ENCODE measurements around the gene HNRNPUL1.

Gene HNRNPUL1

DNA sequence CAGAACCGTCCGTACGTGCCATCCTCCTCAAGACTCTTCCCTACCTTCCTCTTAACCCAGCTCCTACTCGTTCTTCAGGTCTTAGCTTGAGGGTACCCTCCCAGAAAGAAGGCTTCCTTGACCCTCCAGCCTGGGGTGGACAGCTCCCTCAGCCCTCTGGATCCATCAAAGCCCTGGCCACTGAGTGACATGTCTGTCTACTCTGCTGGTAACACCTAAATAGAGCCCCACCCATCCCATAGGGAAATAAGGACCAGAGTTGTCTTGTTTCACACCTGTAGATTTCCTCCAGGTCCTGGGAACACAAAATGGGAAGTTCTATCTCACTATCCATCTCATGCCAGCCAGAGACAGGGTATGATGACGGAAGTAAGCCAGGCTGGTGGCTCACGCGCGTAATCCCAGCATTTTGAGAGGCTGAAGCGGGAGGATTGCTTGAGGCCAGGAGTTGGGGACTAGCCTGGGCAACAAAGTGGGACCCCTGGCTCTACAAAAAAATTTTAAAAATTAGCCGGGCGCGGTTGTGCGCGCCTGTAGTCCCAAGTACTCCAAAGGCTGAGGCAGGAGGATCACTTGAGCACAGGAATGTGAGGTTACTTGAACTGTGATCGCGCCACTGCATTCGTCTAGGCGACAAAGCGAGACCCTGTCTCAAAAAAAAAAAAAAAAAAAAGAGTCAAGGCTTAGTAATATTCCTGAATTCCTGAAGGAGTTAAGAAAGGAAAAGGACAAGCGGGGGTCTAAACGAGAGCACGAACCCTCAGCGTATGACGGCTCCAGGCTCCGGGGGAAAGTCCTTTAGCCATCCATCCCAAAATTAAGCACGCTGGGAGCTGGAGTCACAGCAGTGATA lies 45.2 kb downstream of the HNRNPUL1 start:
- DNase-seq = no peak

DNA sequence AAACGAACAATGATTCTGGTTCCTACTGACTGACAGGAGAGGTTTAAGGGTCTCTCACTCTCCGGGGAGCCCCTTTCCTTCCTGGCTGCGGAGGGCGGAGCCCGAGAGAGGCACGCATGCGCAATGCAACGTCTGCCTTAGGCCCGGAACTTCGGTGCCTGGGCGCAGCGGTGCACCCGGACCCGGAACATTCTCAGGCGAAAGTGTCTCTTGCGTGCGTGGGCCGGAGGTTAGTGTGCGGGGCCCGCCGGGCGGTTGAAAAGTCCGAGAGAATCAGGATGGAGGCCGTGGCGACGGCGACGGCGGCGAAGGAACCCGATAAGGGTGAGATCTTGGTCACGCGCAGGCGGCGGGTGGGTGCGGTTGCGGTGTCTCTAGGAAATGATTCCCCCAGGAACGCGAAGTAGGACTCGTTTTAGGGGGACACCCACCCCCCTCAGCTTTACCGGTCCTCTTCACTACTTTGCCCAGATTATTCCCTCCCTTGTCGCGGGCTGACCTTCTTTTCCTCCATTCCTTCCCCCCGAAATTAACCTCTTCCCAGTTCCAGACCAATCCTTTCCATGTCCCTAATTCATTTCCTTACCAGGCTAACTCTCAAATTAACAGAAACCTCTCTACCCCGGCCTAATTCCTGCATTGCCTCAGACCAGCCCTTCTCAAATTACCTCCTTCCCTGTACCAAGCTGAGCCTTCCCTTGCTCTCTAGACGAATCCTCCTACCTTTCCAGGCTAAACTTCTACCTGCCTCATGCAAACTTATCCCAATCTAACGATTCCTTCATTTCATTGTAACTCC lies 46.1 kb downstream of the HNRNPUL1 start, which contains the start of gene CCDC97:
CCDC97 (plus strand) TSS at position 140 of the 799 bp plus-strand sequence; CDS start at position 279, 139 bp downstream.
- DNase-seq = peak; percentile 93

DNA sequence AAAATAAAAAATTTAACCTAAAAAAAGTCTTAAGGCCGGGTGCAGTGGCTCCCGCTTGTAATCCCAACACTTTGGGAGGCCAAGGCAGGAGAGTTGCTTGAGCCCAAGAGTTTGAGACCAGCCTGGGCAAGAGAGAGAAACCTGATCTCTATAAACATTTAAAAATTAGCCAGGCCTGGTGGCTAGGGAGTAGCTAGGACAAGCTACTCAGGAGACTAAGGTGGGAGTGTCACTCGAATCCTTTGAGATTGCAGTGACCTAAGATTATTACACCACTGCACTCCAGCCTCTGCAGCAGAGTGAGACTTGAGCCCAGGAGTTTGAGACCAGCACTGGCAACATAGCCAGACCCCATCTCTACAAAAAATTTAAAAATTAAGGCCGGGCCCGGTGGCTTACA lies 46.9 kb downstream of the HNRNPUL1 start:
- DNase-seq = no peak

DNA sequence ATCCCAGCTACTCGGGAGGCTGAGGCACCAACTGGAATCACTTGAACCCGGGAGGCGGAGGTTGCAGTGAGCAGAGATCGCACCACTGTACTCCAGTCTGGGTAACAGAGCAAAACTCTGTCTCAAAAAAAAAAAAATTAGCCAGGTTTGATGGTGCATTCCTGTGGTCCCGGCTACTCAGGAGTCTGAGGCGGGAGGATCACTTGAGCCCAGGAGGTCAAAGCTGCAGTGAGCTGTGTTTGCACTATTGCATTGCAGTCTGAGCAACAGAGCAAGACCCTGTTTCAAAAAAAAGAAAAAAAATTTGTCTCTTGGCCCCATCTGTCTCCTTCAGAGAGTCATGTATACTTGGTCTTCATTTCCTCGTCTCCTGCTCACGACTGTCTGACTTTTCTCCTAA lies 47.4 kb downstream of the HNRNPUL1 start:
- DNase-seq = no peak

DNA sequence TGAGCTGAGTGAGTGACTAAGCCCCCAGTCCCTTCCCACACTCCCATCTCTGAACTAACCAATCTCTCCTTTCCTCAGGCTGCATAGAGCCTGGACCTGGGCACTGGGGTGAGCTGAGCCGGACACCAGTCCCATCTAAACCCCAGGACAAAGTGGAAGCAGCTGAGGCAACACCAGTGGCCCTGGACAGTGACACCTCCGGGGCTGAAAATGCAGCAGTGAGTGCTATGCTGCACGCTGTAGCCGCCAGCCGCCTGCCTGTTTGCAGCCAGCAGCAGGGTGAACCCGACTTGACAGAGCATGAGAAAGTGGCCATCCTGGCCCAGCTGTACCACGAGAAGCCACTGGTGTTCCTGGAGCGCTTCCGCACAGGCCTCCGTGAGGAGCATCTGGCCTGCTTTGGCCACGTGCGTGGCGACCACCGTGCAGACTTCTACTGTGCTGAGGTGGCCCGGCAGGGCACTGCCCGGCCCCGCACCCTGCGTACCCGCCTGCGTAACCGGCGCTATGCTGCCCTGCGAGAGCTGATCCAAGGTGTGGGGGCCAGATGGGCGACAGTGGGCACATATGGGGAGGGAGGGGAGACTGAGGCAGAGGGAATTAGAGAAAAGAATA lies 52.2 kb downstream of the HNRNPUL1 start:
- DNase-seq = no peak

DNA sequence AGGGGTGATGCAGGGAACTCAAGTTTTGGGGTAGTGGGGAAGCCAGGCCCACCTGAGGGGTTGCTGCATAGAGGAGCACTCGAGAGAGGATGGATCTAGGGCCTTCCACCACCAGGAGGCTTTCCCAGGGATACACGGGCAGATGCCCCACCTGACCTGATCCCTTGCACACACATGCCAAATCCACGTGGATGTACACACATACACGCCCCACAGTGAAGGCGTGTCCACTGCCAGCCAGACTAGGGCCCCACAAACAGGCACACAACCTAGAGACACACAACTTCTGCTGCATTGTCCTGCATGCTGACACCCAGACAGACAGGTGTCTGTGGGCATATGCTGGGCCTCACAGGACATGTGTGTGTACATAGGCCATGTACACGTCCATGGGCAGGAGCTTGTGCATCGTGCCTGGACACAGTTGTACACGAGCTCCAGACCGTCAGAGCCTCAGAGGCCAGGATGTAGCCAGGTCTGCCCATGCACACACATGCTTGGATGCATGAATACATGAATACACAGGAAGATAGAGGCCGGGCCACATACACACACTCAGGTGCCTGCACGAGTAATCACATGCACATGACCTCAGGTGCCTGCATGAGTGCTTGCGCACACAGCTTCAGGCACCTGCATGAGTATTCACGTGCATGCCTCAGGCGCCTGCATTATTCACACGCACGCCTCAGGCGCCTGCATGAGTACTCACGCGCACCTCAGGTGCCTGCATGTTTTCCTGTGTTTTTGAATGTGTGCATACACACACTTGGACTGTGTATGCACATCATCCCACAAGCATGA lies 54.7 kb downstream of the HNRNPUL1 start:
- DNase-seq = no peak

DNA sequence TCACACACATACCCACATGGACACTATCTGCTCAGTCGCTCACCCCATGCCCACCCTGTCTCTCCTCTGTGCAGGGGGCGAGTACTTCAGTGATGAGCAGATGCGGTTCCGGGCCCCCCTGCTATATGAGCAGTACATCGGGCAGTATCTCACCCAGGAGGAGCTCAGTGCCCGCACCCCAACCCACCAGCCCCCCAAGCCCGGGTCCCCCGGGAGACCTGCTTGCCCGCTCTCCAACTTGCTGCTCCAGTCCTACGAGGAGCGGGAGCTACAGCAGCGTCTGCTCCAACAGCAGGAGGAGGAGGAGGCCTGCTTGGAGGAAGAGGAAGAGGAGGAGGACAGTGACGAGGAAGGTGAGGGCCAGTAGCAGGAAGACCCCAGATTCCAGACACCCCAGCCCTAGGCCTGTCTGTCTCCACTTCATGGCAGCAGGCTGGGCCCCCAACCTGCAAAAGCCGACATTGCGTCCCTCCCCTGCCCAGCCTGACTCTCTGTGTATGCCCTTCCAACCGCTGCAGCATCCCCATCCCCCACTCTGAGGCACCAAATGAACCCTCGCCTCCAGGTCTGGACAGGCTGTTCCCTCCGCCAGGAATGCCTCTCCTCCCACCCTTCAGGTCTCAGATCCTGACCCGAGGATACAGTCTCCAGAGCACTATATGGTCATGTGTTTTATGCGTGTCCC lies 55.5 kb downstream of the HNRNPUL1 start:
- no peak for DNase-seq

DNA sequence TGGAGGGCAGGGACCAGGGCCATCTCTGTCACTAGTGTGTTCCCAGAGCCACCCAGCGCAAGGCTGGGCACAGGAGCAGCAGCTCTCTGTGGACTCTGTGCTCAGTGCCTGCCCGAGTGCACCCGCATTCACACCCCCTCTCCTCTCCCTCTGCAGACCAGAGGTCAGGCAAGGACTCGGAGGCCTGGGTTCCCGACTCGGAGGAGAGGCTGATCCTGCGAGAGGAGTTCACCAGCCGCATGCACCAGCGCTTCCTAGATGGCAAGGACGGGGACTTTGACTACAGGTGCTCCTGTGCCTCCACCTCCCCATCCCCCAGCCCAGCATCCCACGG lies 56.0 kb downstream of the HNRNPUL1 start:
- no peak for DNase-seq

DNA sequence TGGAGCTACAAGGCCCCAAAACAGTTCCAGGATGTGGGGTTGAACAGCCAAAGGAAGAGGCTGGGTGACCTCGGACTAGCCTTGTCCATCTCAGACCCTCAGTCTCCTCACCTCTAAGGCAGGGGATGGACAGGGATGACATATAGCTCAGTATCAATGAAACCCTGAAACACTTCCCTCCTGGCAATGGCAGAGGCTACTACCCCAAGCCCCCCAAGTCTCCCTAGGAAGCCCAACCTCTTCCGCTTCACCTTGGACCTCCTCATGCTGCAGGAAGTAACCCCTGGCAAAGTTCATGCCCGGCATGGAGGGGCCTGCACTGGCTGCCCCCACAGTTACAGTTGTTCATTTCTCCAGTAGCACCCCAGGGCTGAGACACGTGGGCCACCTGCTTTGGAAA lies 56.4 kb downstream of the HNRNPUL1 start:
- no peak for DNase-seq

DNA sequence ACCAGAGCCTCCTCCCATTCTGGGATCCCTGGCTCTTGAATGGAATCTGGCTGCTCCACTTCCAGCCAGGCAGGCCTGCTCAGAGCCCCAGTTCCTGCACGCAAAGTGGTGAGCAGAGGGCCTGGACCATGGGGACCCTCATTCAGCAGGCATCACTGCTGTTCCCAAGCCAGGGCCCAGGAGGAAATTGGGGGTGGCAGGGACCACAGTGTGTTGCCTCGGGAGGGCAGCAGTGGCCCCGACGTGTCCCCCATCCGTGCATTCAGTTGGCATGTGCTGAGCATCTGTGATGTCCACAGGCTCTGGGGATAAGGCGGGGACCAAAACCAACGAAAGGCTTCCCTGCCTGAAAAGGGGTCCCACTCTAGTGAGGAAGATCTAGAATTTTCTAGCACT lies 57.0 kb downstream of the HNRNPUL1 start:
- DNase-seq = no peak

DNA sequence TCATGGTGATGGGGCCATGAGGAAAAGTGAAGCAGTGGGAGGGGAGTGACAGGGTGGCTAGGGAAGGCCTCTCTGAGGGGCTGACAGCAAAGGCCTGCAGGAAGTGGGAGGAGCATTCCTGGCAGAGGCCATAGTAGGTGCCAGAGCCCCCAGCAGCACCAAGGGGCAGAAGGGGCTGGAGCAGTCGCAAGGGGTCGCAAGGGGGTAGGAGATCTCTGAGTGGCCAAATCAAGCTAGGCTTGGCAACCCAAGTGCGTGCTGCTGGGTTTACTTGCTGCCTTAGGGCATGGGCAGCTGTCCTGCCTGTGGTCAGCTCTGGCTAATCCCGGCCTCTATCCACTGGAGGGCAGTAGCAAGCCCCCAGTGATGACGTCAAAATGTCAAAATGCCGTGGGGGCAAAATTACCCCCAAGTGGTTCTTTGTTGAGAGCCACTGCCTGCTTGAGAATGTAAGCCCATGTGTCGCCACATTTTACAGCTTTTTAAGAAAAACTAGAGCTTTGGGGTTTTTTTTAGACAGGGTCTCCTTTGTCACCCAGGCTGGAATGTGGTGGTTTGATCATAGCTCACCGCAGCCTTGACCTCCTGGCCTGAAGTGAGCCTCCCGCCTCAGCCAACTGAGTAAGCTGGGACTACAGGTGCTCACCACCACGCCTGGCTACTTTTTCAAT lies 57.6 kb downstream of the HNRNPUL1 start:
- DNase-seq = no peak

DNA sequence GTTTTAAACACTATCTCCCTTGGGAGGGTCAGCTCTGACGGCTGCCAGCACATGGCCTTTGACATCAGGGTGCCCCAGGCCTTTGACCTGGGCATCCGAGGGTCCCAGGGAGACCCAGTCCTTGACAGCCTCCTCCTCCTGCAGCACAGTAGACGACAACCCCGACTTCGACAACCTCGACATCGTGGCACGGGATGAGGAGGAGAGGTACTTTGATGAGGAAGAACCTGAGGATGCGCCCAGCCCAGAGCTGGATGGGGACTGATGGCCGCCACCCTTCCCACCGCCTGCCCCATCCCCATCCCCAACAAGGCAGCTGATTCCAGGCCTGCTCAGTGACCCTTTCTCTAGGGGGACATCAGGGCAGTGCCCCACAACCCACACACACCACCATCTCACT lies 58.3 kb downstream of the HNRNPUL1 start:
- no peak for DNase-seq

DNA sequence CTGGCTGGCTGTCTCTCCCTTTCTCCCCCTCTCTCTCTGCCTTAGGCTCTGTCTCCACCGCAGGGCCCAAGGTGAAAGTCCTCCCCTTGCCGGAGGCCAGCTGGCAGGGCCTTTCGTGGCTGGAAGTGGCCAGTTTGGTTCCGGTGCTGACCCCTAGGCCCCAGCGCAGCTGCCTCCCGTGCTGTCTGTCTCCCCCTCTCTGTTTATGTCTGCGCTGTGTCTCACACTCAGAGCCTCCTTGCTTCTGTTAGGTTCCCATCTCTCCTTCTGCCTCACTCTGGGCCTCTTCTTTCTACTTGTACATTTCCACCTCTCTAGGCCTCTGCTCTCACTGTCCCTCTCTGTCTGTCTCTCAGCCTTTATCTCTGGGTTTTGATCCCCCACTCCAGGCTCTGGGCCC lies 58.9 kb downstream of the HNRNPUL1 start:
- no peak for DNase-seq

DNA sequence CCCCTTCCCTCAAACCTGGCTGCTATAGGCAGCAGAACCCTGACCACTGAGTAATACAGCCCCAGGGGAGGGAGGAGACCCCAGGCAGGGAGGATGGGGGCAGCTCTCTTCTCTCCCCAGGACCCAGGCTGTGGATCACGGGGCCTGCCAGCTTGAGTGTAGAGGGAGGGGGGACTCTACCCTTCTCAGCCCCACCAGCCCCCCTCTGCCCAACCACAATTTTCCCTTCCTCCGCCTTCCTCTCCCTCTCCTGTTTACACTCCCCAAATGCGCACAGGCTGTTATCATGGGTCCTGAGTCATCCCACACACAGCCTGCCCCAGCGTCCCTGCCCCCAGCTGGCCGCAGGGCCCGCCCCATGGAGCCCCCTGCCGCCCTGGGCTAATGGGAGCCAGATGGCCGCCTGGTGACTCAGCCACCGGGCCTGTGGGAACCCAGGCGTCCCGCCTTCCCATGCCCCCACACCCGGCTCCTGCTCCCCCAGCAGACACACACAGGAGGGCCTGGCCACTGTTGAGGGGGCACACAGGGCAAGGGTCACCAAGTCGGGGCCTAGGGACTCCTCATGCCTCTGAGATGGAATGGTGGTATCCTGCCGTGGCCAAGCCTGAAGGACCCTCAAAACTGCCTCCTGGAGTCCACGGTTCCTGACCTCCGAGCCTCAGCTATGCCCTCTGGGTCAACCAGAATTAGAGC lies 59.4 kb downstream of the HNRNPUL1 start:
- DNase-seq = no peak

DNA sequence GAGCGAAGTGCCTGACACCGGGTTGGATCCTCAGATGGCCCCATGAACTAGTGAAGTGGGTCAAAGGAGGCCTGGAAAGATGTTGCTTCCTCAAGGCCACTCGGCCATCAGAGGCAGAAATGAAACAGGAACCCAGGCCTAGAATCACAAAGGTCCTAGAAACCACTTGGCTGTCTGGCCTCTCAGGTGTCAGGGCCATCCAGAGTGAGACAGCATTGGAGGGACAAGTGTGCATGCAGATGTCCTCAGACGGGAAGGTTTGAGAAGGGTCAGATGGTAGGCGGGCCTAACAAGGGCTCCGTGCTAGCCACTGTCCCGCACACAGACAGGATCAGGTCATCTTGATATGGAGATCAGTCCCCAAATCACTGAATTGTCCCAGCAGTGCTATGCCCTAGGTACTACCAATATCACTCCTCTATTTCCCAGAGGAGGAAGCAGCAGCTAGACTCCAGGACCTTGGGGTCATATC lies 60.1 kb downstream of the HNRNPUL1 start:
- DNase-seq = no peak

DNA sequence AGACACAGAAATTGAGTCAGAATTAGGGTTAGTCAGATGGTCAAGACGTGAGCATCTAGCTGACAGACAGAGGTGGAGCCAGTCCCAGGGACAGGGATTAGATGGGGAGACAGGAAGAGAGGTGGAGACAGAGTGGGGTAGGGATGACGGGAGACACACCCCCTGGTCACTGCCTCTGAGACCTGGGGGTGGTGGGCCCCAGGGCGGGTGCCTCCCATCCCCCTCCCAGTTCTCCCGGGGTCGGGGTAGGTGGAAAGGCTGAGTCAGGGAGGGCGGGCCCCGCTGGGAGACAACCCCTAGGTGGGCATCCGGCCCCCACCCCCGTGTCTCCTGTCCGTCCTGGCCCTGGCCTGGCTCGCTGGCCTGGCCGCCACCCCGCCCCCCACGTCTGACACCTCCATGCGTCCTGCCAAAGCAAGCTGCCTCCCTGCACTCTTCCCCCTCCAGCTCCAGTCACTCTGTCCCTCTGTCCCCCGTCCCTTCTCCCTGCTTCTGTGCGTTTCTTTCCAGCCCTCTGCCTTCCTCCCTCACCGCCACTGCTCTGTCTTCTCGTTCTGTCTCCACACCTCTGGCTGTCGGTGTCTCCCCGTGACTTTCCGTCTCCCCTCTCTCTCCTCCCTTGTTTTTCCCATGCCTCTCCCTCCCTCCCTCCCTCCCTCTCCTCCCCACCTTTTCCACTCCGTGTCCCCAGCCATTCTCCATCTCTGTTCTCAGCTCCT lies 60.9 kb downstream of the HNRNPUL1 start:
- no peak for DNase-seq

DNA sequence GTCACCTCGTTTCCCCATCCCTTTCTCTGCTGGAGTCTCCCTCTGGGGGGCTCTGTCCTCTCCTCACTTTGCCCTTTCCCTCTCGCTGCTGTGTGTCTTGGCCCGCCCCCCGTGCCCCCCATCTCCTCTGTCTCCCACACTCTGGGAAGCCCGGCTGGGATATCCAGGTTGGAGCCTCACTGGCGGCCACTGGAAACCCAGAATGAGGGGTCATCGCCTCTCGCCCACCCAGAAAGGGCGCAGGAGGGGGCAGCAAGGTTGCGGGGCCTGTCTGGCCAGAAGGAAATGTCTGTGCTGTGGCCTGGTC lies 61.4 kb downstream of the HNRNPUL1 start:
- no peak for DNase-seq

DNA sequence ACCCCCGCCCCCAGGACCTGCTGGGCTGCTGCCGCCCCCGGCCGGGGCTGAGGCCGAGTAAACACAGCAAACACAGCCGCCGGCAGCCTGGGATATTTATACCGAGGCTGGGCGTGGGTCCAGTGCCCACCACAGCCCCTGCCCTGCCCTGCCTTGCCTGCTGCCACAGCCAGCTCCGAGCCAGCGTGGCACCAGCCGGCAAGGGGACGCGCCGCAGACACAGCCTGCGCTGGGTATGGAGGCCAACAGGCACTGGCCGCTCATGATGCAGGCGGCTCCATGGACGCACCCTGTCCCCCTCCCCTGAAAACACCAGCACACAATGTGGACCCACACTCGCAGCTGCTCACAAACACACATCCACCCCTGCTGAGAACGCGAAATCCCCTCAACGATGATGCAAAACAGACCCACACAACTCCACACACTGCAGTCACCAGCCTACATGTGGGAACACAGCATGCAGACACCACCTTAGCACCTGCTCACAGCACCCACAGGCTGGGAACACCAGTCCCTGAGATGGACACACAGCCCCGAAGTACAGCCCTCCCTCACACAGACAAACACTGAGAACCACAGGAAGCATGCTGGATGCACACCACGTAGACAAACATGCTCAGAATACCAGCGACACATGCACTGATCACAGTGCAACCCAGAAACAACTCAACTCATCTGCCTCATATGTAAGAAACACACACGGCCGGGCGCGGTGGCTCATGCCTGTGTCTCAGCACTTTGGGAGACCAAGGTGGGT lies 62.0 kb downstream of the HNRNPUL1 start:
- no peak for DNase-seq

DNA sequence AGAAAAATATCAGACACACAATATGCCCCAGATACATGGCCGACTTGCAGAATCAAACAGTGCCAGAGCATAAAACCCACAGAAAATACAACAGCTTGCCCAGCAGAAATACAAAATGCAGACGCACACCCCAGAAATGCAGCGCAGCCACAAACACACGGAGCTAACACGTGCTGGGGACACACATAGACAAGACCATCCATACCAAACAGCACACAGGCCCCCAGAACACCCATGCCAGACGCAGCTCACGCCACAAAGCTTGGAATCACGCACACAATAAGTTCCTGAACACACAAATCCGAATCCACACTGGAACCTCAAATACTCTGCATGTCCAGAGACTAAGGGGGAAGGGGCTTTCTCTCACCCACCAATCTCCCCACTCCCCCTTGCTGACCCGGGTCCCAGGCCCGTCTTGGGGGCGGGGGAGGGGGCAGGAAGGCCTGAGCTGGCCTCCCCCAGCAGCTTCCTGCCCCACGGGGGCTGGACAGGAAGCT lies 63.0 kb downstream of the HNRNPUL1 start:
- DNase-seq = no peak
